ENCODE results near the gene KRTAP10-3.
"Not testable (repeated sequence)": the region's sequence is repeated elsewhere in the genome, so short reads cannot be mapped to it uniquely, and the experiment has no call there.

KRTAP10-3 gene, protein sequence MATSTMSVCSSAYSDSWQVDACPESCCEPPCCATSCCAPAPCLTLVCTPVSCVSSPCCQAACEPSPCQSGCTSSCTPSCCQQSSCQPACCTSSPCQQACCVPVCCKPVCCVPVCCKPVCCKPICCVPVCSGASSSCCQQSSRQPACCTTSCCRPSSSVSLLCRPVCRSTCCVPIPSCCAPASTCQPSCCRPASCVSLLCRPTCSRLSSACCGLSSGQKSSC

DNA sequence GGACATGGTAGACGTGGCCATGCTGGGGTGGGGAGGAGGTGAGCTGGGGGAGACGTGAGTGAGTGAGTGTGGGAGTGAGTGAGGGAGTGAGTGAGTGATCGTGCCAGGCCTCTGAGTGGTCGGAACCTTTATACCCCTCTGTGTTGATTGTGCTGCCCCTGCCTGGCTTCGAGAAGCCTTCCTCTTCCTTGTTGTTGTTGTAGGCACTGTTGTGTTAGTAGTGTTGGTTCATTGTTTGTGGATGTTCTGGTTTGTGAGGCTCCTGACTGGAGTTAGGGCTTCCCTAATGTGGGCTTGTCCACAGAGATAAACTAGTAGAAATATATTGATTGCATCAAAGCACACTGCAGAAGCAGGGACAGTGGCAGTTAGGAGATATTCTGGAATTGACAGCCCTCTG is at the start of gene KRTAP10-3:
TSS of gene KRTAP10-3 (minus strand) at position 101 of the 400 bp plus-strand sequence. CDS start at position 21, 80 bp downstream.
- no peak for DNase-seq

DNA sequence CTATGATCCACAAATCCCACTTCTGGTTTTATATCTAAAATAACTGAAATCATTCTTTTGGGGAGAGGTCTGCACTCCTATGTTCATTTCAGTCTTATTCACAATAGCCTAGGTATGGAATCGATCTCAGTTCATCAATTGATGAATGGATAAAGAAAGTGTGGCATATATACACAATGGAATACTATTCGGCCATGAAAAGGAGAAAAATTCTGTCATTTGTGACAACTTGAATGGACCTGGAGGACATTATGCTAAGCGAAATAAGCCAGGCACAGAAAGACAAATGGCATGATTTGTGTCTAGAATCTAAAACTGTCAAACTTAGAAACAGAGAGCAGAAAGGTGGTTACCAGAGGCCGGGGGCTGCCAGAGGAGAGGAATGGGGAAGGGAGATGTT is 47.9 kb upstream of the KRTAP10-3 start:
- no peak for DNase-seq

DNA sequence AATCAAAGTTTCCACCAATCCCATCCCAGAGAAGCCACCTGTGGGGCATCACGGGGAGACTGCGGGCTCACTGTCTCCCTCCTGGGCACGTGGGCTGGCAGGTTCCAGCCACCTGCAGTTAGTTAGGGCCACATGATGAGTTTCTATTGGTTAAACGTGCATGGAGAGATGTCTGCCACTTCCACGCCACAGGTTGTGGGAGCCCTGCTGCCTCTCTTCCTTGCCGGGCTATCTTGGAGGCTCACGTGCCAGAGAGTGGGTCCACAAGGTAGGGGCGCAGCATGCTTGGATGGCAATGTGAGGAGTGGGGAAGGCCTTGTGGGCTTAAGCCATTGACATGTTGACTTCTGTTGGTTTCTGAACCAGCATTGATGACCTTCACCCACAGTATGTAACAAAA is 45.3 kb upstream of the KRTAP10-3 start:
- DNase-seq = no peak

DNA sequence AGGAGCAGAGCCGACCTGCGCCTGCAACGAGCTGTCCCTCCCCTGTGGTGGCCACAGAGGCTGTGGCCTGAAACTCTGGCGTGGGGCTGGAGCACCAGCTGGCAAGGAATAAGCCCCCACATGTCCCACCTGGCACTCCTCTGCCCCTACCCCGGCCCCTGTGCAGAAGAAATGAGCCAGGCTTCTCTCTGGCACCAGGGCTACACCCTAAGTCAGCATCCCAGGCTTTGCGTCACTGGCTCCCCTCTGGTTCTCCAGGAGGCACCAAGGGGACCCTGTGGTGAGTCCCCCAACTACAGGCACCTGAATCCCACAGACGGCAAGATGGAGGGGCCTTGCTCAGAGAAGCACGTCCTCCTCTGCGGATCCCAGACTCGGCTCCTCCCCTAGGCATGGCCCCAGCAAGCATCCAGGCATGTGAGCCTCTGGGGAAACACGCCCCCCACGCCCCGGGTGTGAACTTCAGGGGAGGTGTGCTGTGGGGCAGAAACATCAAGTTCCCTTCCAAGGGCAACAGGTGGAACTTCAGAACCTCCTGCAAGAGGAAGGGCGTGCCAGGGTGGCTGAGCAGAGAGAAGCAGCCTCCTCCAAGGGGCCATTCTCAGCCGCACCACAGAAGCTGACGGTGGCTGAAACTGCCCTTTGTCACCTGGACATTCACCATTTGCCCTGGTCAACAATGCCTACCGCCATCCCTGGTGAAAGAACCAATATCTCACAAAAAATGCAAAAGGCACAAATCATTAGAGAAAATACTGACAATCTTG is 44.7 kb upstream of the KRTAP10-3 start:
- DNase-seq = no peak

DNA sequence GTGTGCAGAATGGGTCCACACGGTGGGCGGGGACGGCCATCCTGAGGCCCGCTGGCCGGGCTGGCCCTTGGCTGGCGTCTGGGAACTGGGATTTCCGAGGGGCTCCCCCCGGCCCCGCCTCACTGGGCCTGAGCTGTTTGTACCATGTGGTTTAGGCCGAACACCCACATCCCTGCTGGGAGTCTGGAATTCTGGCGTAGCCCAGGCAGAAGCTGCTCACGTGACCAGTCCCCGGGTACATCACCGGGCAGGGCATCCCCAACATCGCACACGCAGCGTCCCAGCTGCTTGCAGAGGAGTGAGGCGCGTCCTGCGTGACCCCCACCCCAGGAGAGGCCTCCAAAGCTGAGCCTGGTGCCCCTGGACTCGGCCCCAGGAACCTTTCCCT is 43.9 kb upstream of the KRTAP10-3 start:
- no peak for DNase-seq

DNA sequence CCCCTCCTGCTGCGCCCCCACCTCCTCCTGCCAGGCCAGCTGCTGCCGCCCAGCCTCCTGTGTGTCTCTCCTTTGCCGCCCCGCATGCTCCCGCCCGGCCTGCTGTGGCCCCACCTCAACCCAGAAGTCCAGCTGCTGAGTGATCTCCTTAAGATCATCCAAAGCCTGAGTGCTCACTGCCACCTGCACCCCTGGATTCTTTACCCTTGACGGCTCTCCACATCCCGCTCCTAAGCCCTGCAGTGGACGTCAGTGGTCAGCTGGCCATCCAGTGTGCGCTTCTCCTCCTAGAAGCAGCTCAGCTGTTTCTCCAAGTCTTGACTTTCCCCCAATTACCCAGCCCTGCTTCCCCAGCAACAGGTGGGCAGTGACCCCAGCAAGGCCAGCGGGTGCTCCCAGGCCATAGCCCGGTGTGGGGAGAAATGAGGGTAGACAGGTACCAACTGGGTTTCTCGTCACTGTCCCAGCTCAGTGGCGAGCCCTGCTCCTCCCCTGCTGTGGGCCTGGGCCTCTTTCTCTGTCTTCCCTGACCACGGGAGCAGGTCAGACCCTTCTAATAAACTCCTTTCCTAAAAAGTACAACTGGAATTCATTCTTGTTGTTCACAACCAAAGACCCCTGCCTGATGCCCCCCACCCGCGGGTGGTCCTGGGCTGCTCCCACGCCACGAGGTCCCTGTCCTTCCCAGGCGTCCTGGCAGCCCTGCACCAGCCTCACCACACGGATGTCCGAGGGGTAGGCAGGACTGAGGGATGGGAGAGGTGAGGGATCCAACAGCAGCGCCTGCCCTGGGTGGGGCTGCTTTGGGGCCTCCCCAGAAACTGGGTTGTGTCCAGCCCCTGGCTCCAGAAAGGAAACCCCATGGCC is 43.2 kb upstream of the KRTAP10-3 start:
- DNase-seq = no peak

DNA sequence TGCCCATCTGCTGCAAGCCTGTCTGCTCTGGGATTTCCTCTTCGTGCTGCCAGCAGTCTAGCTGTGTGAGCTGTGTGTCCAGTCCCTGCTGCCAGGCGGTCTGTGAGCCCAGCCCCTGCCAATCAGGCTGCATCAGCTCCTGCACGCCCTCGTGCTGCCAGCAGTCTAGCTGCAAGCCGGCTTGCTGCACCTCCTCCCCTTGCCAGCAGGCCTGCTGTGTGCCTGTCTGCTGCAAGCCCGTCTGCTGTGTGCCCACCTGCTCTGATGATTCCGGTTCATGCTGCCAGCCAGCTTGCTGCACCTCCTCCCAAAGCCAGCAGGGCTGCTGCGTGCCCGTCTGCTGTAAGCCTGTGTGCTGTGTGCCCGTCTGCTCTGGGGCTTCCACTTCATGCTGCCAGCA is 42.5 kb upstream of the KRTAP10-3 start:
- not testable (repeated sequence) for DNase-seq

DNA sequence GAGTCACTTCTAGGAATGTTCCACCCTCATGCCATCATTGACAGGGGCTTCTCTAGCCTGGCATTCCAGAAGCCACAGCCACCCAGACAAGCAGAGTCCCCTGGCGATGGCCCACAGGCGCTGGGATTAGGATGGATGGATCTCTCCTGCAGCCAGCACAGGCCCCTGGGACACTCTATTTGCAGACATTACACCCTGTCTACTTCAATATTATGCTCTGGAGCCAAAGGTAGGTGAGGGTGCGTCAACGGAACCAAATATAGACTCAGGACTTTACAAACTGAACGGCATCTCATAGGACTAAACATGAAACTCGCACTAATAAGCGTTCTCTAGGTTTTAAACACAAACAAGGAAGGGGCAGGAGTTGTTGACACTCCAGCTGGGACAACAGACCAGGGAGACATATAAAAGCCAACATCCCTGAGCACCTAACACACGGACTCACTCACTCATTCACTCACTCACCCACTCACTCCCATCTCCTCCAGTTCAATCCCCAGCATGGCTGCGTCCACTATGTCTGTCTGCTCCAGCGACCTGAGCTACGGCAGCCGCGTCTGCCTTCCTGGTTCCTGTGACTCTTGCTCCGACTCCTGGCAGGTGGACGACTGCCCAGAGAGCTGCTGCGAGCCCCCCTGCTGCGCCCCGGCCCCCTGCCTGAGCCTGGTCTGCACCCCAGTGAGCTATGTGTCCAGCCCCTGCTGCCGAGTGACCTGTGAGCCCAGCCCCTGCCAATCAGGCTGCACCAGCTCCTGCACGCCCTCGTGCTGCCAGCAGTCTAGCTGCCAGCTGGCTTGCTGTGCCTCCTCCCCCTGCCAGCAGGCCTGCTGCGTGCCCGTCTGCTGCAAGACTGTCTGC is 41.8 kb upstream of the KRTAP10-3 start, which contains the start of gene KRTAP10-7:
TSS of gene KRTAP10-7 (plus strand) at position 480 of the 861 bp plus-strand sequence. CDS start at position 505, 25 bp downstream.
- DNase-seq = not testable (repeated sequence)

DNA sequence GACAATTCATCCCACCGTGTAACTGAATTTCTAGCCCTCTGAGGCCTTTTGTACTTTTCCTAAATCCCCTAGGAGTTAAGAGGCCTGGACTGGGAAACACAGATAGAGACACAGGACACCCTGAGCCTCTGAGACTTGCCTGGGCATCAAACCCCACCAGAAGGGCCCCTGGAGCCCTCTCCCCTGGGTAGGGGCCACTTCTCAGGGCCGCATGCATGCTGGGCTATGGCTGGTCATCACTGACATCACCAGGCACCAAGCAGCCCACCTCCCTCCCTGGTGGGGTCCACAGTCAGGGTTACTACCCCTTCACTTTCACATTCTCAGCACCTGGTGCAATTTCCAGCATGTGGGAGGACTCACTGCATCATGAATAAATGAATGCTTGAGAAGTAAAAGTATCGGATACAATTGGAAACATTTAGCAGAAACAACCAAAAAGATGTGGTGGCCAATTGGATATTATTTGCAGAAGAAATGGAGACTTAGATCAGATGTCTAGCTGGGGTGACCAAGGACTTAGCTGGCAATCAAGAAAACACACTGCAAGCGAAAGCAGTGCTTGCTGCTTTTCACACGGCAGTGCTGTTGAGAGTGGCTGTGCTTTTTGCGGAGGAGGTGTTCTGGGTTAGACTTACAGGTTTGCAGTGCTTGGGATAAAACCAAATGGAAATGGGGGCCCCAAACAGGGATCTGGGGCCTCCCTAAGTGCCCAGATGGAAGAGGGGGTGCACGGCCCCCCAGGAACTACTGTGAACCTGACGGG is 40.9 kb upstream of the KRTAP10-3 start:
- no peak for DNase-seq

DNA sequence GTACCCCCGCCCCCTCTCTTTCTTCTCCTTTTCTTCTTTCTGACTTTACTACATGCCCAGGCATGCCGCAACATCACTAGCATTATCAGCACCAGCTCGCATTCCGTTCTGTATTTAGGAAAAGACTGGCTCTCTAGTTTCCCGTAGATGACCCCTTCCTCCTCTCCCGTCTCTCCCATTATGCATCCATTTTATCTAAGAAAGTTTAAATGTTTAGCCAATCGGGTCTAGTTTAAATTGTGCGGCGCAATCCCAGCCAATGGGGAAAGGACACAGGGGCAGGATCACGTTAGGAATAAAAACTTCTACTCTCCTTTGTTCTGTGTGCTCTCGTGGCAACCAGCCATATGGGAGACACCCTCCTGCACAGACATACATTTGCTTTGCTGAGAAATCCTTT is 39.5 kb upstream of the KRTAP10-3 start:
- no peak for DNase-seq

DNA sequence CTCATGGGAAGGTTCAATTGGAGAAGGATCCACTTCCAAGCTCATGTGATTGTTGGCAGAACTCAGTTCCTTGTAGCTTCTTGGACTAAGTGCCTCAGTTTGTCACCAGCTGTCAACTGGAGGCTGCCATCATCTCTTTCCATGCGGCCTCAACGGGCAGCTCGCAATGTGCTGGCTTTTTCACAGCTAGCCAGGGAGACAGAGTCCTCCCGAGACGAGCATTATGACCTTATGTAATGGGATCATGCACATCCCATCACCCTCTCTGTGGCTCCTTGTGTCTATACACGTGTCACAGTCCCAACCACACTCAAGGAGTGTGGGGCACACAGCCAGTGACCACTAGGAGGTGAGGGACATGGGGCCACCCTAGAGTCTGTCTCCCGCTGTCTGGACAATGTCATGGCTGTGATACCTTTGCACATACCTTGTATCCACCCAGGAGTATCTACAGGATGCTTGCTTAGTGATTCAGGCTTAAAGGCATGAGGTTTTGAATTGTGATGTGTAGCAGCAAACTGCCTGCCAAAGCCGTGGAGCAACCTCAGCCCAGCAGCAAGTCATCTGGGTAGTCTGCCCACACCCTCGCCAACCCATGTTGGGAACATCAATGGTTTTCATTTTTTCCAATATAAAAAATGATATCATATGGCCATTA is 37.6 kb upstream of the KRTAP10-3 start:
- DNase-seq = no peak

DNA sequence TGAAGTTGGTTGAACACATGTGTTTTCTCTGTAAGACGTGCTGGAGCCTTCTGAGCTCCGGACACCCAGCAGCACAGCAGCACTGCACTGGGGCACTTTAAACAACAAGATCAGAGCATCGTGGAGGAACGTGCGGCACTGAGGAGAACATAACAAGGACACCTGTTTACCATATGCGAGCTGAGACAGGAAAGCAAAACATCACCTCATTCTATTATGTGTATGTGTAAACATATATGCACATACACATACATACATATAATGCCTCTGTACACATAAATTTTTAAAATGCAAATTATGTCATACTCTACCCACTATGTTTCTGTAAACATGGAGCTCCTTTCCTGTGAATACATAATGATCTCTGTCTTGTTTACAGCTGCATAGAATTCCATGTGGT is 36.9 kb upstream of the KRTAP10-3 start:
- DNase-seq = no peak

DNA sequence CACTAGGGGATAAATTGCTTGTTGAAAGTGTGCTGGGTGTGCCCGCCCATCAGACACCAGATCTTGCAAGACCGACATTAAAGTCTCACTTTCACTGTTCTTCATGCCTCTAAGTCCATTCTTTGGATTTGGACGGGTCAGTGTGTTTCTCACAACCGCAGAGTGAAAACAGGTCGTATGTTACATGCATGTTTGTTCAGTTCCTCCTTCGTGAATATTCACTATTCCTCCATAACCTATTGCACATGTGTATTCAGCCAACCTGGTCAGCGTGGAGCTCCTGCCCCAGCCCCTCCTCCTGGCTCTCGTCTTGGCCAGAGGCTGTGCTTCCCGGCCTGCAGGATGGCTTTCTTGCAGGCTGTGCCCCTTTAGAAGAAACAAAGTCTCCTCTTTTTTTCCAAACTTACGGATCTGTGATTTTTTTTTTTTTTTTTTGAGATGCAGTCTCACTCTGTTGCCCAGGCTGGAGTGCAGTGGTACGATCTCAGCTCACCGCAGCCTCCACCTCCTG is 35.9 kb upstream of the KRTAP10-3 start:
- DNase-seq = no peak

DNA sequence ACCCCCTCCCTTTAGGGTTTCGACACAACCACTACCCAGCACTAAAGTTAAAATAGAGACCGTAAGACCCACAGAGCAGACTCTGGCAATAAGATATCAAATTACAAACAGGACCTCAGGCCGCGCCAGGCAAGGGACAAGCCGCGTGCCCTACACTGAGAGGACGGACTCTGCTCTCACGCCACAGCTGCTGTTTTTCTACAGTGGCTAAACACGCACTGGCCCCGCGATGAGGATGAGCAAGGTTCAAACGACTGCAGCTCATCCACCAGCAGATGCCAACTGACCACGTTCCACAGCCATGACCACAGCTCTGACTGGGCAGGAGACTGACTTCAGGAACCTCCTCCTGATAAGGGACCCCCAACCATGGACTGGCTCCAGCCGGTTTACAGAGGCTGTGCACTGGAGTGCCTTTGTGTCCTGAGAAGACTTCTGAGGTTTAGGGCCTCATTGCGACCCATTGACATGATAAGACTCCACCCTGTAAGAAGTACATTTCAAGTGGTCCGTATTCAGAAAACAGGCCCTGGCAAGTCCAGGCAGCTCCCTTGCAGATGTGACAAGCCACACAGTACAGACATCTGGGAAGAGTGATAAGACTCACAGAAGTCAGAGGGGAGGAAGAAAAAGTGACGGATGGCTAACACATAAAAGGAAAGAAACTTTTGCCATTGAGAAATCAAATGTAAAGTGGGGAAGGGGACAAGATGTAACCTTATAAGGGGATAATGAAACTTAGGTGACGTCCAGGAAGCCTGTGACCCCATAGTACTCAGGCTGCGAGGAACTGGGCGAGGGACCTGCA is 35.2 kb upstream of the KRTAP10-3 start:
- DNase-seq = no peak

DNA sequence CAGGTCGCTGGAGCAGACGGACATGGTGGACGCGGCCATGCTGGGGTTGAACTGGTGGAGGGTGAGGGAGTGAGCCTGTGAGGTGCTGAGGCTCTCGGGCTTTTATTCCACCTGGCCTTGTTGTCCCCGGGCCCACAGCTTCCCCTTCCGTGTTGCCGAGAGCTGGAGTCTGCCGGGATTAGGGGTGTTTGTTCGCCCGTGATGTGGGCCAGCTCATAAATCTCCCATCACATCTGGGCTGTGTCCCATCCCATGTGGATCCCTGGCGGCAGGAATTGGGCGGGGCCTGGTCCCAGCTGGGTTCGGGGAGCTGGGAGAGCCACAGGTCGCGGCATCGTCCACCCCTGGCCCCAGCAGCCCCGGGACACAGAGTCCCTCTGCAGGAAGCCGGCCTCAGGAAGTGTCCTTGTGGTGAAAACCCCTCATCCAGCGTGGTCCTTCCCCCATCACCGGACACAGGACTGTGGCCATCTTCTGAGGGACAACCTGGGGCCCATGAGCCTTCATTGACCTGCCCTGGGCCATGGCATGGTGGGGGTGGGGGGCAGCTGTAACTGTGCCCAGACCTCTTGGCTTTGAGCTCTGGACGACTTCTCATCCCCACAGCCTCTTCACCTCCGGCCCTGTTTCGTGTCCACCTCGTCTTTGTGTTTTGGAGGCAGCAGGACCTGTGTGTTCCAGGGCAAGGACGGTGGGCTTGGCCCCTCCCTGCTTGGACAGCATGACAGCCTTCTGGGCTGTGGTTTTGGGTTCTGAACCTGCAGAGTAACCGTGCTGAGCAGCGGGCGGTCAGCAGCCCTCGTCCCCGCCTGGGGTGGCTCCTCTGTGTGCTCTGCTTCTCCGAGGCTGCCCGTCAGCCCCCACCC is 34.1 kb upstream of the KRTAP10-3 start, which contains the start of gene KRTAP10-6:
TSS of gene KRTAP10-6 (minus strand) at position 60 of the 866 bp plus-strand sequence. CDS start at position 39, 21 bp downstream.
- no peak for DNase-seq

DNA sequence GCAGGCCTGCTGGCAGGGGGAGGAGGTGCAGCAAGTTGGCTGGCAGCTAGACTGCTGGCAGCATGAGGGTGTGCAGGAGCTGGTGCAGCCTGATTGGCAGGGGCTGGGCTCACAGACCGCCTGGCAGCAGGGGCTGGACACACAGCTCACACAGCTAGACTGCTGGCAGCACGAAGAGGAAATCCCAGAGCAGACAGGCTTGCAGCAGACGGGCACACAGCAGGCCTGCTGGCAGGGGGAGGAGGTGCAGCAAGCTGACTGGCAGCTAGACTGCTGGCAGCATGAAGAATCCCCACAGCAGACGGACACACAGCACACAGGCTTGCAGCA is 33.2 kb upstream of the KRTAP10-3 start:
- not testable (repeated sequence) for DNase-seq

DNA sequence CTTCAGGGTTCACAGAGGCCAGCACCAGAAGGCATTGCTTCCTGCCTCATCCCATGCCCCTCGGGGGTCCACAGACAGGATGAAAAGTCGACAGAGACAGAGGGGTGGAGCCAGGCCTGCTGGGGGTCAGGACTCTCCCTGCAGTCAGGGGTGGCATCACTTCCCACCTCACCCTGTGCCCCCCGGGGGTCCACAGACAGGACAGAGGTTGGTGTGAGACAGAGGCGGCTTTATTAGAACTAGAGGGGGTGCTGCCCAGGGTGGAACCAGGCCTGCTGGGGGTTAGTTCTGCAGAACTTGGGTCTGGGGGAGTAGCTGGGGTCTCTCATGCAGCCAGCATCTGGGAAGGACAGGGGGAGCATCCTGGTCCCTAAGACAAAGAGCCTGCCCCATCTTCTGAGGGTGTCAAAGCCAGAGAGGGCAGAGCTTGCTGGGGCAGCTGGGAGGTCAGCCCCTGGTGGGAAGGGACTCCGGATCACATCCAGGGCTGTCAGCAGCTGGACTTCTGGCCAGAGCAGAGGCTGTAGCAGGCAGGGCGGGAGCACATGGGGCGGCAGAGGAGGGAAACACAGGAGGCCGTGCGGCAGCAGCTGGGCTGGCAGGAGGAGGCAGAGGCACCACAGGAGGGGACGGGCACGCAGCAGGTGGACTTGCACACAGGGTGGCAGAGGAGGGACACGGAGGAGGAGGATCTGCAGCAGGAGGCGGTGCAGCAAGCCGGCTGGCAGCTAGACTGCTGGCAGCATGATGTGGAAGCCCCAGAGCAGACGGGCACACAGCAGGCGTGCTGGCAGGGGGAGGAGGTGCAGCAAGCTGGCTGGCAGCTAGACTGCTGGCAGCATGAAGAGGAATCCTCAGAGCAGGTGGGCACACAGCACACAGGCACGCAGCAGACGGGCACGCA is 32.6 kb upstream of the KRTAP10-3 start:
- not testable (repeated sequence) for DNase-seq

DNA sequence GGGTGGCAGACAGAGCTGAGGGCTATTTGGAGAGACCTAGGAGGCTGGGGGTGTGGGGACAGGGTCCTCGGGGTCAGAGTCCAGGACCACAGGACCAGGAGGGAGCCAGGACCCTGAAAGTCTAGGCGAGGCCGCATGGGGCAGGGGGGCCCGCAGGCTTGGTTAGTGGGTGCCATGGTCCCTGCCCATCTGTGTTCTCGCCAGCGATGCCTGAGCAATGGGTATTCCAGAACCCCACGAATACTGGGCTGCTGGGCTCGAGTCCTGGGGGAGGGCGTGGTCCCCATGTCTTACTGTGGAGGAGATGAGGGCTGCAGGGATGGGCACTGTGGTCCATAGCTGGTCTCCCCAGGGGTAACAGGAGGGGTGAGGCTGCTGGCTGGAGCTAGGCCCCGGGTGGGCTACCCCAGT is 31.7 kb upstream of the KRTAP10-3 start:
- DNase-seq = no peak

Data from NCI-H526 (cell line).